Esophagus squamous epithelium (tissue), 5 donors: ENCODE results near the gene ENTPD1. TPM values are rescaled to one million over a fixed set of nuclear protein-coding genes. Genes with fewer than 3 reads are reported as not detected.

Source experiments
- DNase-seq: peaks from one replicate; lab custom pipeline; 2025; lab: John Stamatoyannopoulos, UW
- H3K27ac ChIP-seq, 4 donors: fragments of 200-600 bp; sonication (generic); one replicate each; pipeline ENCODE4 v1.5.1; 2016 to 2019; ENCODE audit warnings: mild to moderate bottlenecking in 1 of 4
- H3K27me3 ChIP-seq, 4 donors: fragments of 200-600 bp; sonication (generic); 1 replicate in 3 of 4; 2 replicates in 1 of 4; pipeline versions ENCODE4 v1.5.1 to v1.6.0; 2017 to 2021; ENCODE audit warnings: antibody characterized with exemption in 1 of 4
- H3K36me3 ChIP-seq, 3 donors: fragments of 200-600 bp; sonication (generic); one replicate each; pipeline ENCODE4 v1.5.1; 2016 to 2019
- H3K4me1 ChIP-seq, 3 donors: fragments of 200-600 bp; sonication (generic); one replicate each; pipeline ENCODE4 v1.5.1; 2017 to 2019
- H3K4me3 ChIP-seq, 4 donors: fragments of 200-600 bp; sonication (generic); 1 replicate in 3 of 4; 2 replicates in 1 of 4; pipeline ENCODE4 v1.5.1; 2016 to 2019; ENCODE audit warnings: mild to moderate bottlenecking in 2 of 4, moderate library complexity in 1 of 4
- H3K9me3 ChIP-seq, 3 donors: fragments of 200-600 bp; sonication (generic); one replicate each; pipeline ENCODE4 v1.5.1; 2016 to 2019
- POLR2A ChIP-seq, 4 donors: fragments of 450-650 bp; IDR thresholded peaks; one replicate each; pipeline ENCODE4 v1.6.1; 2017; ENCODE audit warnings: antibody characterized with exemption in 4 of 4, mild to moderate bottlenecking in 4 of 4, moderate library complexity in 3 of 4
- WGBS, 2 donors: methylation state at CpG; one replicate each; pipeline ENCODE4 v1.1.5; 2018; 5-methylcytosine and 5-hydroxymethylcytosine counted together
- intact Hi-C: fragments of 100-400 bp; cut with DNase I; formaldehyde crosslinking; loops from one replicate; pipeline ENCODE4 v1.15.0; 2022
- total RNA-seq, 4 donors: library from RNA; depleted of rRNA; stranded (reverse); fragments of >200 nt; gene quantifications; one replicate each; pipeline ENCODE4 v1.1.0, GENCODE V29; 2016
- TF ChIP-seq, protein P1 (sequence below), 6 experiments: fragments of 450-650 bp in 4 of 6; fragments of 200-600 bp in 2 of 6; sonication (generic) in 2 of 6; IDR thresholded peaks; one replicate each; pipeline ENCODE4 v1.5.1; 2016 to 2019; ENCODE audit warnings: antibody characterized with exemption in 6 of 6, mild to moderate bottlenecking in 4 of 6, moderate library complexity in 4 of 6
- donor health status: DM: yes; HTN: yes; CAD: no.

ENTPD1 gene, protein sequence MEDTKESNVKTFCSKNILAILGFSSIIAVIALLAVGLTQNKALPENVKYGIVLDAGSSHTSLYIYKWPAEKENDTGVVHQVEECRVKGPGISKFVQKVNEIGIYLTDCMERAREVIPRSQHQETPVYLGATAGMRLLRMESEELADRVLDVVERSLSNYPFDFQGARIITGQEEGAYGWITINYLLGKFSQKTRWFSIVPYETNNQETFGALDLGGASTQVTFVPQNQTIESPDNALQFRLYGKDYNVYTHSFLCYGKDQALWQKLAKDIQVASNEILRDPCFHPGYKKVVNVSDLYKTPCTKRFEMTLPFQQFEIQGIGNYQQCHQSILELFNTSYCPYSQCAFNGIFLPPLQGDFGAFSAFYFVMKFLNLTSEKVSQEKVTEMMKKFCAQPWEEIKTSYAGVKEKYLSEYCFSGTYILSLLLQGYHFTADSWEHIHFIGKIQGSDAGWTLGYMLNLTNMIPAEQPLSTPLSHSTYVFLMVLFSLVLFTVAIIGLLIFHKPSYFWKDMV
- total RNA-seq, result 10 to 100 TPM in 2 of 4 donors, 1 to 10 TPM in 2; 7.7 to 34.5 (median 10.1) TPM

DNA sequence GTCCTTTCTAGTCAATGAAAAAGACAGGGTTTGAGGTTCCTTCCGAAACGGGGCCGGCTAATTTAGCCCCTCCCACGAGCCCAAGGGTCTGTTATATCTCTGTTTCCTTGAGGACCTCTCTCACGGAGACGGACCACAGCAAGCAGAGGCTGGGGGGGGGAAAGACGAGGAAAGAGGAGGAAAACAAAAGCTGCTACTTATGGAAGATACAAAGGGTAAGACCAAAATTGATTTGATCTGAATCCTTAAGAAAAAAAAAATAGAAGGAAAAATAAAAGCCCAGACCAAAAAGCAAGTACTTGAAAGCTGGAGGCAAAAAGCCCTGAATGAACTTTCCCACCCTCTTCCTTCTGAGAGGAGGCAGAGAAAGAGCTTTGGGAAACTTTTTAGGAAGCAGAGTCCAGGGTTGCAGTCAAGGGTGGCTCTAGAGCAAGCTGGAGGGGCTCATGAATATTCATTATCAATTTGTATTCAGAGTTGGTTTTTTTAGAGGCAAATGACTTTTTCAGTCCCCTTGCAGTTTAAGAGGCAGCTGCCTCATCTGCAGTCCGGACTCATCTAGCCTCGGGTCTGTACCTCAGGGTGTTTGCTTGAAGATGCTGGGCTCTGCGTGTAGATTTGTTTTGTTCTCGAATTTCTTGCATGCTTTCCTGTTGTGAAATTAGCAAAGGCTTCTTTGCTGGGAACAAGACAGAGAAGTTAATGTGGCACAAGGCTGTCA, at the start of gene ENTPD1:
ENTPD1 (plus strand) TSS at position 123 of the 721 bp plus-strand sequence; CDS start at position 200, 77 bp downstream.
- peak within 1 kb of the TSS; percentile 19 to 64 (median 44) for H3K4me3 ChIP-seq
- no peaks in the 10 kb centered on the region for H3K9me3 ChIP-seq
- H3K27ac ChIP-seq, result peak within 1 kb of the TSS; percentile 73 to 89 (median 88)
- WGBS, 2 donors, result 7 to 9% methylated on average over 9 to 11 of the region's 11 CpGs
- TF ChIP-seq, protein P1, sequence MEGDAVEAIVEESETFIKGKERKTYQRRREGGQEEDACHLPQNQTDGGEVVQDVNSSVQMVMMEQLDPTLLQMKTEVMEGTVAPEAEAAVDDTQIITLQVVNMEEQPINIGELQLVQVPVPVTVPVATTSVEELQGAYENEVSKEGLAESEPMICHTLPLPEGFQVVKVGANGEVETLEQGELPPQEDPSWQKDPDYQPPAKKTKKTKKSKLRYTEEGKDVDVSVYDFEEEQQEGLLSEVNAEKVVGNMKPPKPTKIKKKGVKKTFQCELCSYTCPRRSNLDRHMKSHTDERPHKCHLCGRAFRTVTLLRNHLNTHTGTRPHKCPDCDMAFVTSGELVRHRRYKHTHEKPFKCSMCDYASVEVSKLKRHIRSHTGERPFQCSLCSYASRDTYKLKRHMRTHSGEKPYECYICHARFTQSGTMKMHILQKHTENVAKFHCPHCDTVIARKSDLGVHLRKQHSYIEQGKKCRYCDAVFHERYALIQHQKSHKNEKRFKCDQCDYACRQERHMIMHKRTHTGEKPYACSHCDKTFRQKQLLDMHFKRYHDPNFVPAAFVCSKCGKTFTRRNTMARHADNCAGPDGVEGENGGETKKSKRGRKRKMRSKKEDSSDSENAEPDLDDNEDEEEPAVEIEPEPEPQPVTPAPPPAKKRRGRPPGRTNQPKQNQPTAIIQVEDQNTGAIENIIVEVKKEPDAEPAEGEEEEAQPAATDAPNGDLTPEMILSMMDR (IDR thresholded peaks at IDR 0.05), result peak in 1 of 6 experiments; percentile 8
- peak in 2 of 4 donors; percentile 70 to 77 for TF ChIP-seq POLR2A (IDR thresholded peaks at IDR 0.05)
- no peak for DNase-seq
- no peaks in the 10 kb centered on the region for H3K27me3 ChIP-seq
- peaks cover 0 to 37% (median 14%) of the 10 kb centered on the region in 3 donors for H3K4me1 ChIP-seq
- intact Hi-C loops, result no loop called here
- no peaks in the 10 kb centered on the region for H3K36me3 ChIP-seq

GRCh38 chr10:95706573-95706972, 49.4 kb upstream of the ENTPD1 start:
- Histone ChIP-seq H3K27ac (no peak overlapping the region), H3K27me3 (no peaks in the 10 kb centered on the region), H3K4me3 (no peak overlapping the region), H3K36me3 (no peaks in the 10 kb centered on the region), H3K4me1 (no peaks in the 10 kb centered on the region), H3K9me3 (no peaks in the 10 kb centered on the region)
- TF ChIP-seq POLR2A (IDR thresholded peaks at IDR 0.05), result no peak
- TF ChIP-seq, protein P1 (IDR thresholded peaks at IDR 0.05), result no peak
- intact Hi-C loops, result no loop called here
- DNase-seq, result no peak
- 33% methylated on average over 3 of the region's 6 CpGs; no CpG with 5 or more reads in 1 of the 2 donors for WGBS, 2 donors

DNA sequence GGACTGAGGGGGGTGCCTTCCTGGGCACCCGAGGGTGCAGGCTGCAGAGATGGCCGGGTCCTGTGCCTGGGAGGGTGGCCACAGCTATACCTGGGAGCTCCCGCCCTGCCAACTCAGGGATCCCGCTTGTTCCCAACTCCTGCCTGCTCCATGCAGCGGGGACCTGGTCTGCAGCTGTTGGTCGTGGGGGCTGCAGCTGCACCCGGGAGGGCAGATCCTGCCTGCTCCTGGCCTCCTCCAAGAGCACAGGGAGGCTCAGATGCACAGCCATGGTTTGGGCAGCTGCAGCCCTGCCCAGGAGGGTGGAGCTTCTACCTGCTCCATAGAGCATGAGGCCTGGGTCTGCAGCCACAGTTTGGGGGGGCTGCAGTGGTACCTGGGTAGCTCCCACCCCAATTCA, 49.0 kb upstream of the ENTPD1 start:
- no peaks in the 10 kb centered on the region for H3K4me1 ChIP-seq
- no peaks in the 10 kb centered on the region for H3K27me3 ChIP-seq
- DNase-seq, result no peak
- H3K4me3 ChIP-seq, result no peak overlapping the region
- H3K9me3 ChIP-seq, result no peaks in the 10 kb centered on the region
- WGBS, 2 donors, result 60% methylated on average over 1 of the region's 7 CpGs; no CpG with 5 or more reads in 1 of the 2 donors
- TF ChIP-seq, protein P1 (IDR thresholded peaks at IDR 0.05), result no peak
- no peak for TF ChIP-seq POLR2A (IDR thresholded peaks at IDR 0.05)
- intact Hi-C loops, result no loop called here
- no peaks in the 10 kb centered on the region for H3K36me3 ChIP-seq
- H3K27ac ChIP-seq, result no peak overlapping the region

- intact Hi-C loops, result no loop called here
- Histone ChIP-seq H3K4me1 (peaks cover 0 to 2% (median 0%) of the 10 kb centered on the region in 3 donors), H3K36me3 (no peaks in the 10 kb centered on the region), H3K27me3 (no peaks in the 10 kb centered on the region), H3K4me3 (no peak overlapping the region), H3K9me3 (no peaks in the 10 kb centered on the region), H3K27ac (no peak overlapping the region)
- WGBS, 2 donors, result 84 to 94% methylated on average over 4 of the region's 4 CpGs
- TF ChIP-seq, protein P1 (IDR thresholded peaks at IDR 0.05), result no peak
- TF ChIP-seq POLR2A (IDR thresholded peaks at IDR 0.05), result no peak
- DNase-seq, result no peak
These were observed 44.5 kb upstream of the ENTPD1 start for GRCh38 chr10:95711492-95711891.
